ENCODE data around the gene OXCT1. TPM values are rescaled to one million over a fixed set of nuclear protein-coding genes. Genes with fewer than 3 reads are reported as not detected.
A peak's percentile ranks its signal among the peaks of the same experiment; 100 is the strongest.
"Not testable (repeated sequence)": the region's sequence is repeated elsewhere in the genome, so short reads cannot be mapped to it uniquely, and the experiment has no call there.

The OXCT1 gene
- total RNA-seq, 1 donor from 2014 or later: 39.9 TPM

DNA sequence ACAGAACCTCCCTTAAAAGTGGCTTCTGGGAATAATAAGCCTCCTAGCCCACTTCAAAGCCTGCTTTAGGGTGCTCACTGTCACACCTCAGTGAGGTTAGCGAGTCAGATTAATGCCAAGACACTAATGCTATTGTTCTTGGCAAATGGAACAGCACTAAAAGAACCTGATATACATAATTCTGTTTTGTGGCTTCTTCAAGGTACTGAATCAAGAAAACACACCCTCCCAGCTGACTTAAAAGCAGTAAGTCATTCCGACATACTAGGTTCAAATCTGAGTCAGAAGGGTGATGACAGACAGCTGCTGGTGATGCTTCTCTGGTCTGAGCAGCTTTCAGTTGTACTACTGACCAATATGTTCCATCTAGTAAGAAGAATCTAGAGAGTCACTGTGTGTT is 121.6 kb downstream of the OXCT1 start:
- no peaks in the 10 kb centered on the region for H3K27me3 ChIP-seq
- no peak overlapping the region for H3K4me3 ChIP-seq
- H3K9me3 ChIP-seq (ENCODE audit: low read depth): no peaks in the 10 kb centered on the region
- Mint-ChIP-seq H3K4me1 (no peaks in the 10 kb centered on the region), H3K4me3 (no peak overlapping the region), H3K36me3 (peaks cover 15% of the 10 kb centered on the region), H3K27me3 (ENCODE audit: insufficient read depth, low read depth) (no peaks in the 10 kb centered on the region), H3K9me3 (peaks cover 4% of the 10 kb centered on the region), H3K27ac (no peak overlapping the region)
- DNase-seq (ENCODE audit: low spot score): peak; percentile 27
- no peak overlapping the region for H3K9ac ChIP-seq
- H2AFZ ChIP-seq (replicated peaks): no peak overlapping the region
- peaks cover 7% of the 10 kb centered on the region for H3K36me3 ChIP-seq
- H3K4me2 ChIP-seq: no peak overlapping the region
- H3K27ac ChIP-seq: no peak overlapping the region
- H3K4me1 ChIP-seq: no peaks in the 10 kb centered on the region
- peak; percentile 63 for TF ChIP-seq EZH2phosphoT487 (IDR thresholded peaks at IDR 0.05)
- TF ChIP-seq EZH2 (IDR thresholded peaks at IDR 0.05): no peak
- H4K20me1 ChIP-seq (ENCODE audit: low read depth): no peaks in the 10 kb centered on the region
- no peaks in the 10 kb centered on the region for H3F3A ChIP-seq (ENCODE audit: low read depth)
- no peaks in the 10 kb centered on the region for H3K79me2 ChIP-seq (ENCODE audit: low read depth)

GRCh38 chr5:41747708-41748107 is 122.5 kb downstream of the OXCT1 start:
- H3K27me3 ChIP-seq: no peaks in the 10 kb centered on the region
- no peak overlapping the region for H3K27ac Mint-ChIP-seq
- no peaks in the 10 kb centered on the region for H3K27me3 Mint-ChIP-seq (ENCODE audit: insufficient read depth, low read depth)
- DNase-seq (ENCODE audit: low spot score): no peak
- H3K36me3 ChIP-seq: peaks cover 7% of the 10 kb centered on the region
- H3K9me3 ChIP-seq (ENCODE audit: low read depth): no peaks in the 10 kb centered on the region
- no peaks in the 10 kb centered on the region for H4K20me1 ChIP-seq (ENCODE audit: low read depth)
- TF ChIP-seq EZH2phosphoT487 (IDR thresholded peaks at IDR 0.05) (no peak), CTCF (IDR thresholded peaks at IDR 0.05) (no peak), EZH2 (IDR thresholded peaks at IDR 0.05) (no peak)
- no peak overlapping the region for H3K4me3 ChIP-seq
- H3K9ac ChIP-seq: no peak overlapping the region
- no peaks in the 10 kb centered on the region for H3F3A ChIP-seq (ENCODE audit: low read depth)
- no peaks in the 10 kb centered on the region for H3K4me1 Mint-ChIP-seq
- no peak overlapping the region for H3K4me2 ChIP-seq
- no peaks in the 10 kb centered on the region for H3K4me1 ChIP-seq
- H2AFZ ChIP-seq (replicated peaks): no peak overlapping the region
- H3K79me2 ChIP-seq (ENCODE audit: low read depth): no peaks in the 10 kb centered on the region
- no peak overlapping the region for H3K27ac ChIP-seq
- H3K4me3 Mint-ChIP-seq: no peak overlapping the region
- peaks cover 15% of the 10 kb centered on the region for H3K36me3 Mint-ChIP-seq
- H3K9me3 Mint-ChIP-seq: peaks cover 4% of the 10 kb centered on the region

- Histone ChIP-seq H3K36me3 (peaks cover 7% of the 10 kb centered on the region), H3K9me3 (ENCODE audit: low read depth) (no peaks in the 10 kb centered on the region), H2AFZ (replicated peaks) (no peak overlapping the region), H3K9ac (no peak overlapping the region), H3K4me2 (no peak overlapping the region), H3K27ac (no peak overlapping the region), H3K4me1 (no peaks in the 10 kb centered on the region), H3K27me3 (no peaks in the 10 kb centered on the region), H3F3A (ENCODE audit: low read depth) (no peaks in the 10 kb centered on the region), H3K79me2 (ENCODE audit: low read depth) (no peaks in the 10 kb centered on the region), H4K20me1 (ENCODE audit: low read depth) (no peaks in the 10 kb centered on the region), H3K4me3 (no peak overlapping the region)
- TF ChIP-seq EZH2 (IDR thresholded peaks at IDR 0.05) (no peak), EZH2phosphoT487 (IDR thresholded peaks at IDR 0.05) (no peak), CTCF (IDR thresholded peaks at IDR 0.05) (no peak)
- Mint-ChIP-seq H3K4me1 (no peaks in the 10 kb centered on the region), H3K27ac (no peak overlapping the region), H3K9me3 (peaks cover 4% of the 10 kb centered on the region), H3K27me3 (ENCODE audit: insufficient read depth, low read depth) (no peaks in the 10 kb centered on the region), H3K4me3 (no peak overlapping the region), H3K36me3 (peaks cover 15% of the 10 kb centered on the region)
- no peak for DNase-seq (ENCODE audit: low spot score)
Observed at GRCh38 chr5:41747301-41747700, 122.9 kb downstream of the OXCT1 start.

DNA sequence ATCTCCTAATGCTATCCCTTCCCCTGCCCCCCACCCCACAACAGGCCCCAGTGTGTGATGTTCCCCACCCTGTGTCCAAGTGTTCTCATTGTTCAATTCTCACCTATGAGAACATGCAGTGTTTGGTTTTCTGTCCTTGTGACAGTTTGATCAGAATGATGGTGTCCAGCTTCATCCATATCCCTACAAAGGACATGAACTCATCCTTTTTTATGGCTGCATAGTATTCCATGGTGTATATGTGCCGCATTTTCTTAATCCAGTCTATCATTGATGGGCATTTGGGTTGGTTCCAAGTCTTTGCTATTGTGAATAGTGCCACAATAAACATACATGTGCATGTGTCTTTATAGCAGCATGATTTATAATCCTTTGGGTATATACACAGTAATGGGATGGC is 127.6 kb downstream of the OXCT1 start:
- not testable (repeated sequence) for H3K4me3 Mint-ChIP-seq; DNase-seq (ENCODE audit: low spot score); H4K20me1 ChIP-seq (ENCODE audit: low read depth); H3F3A ChIP-seq (ENCODE audit: low read depth); H3K36me3 ChIP-seq; H3K4me2 ChIP-seq; H3K9me3 ChIP-seq (ENCODE audit: low read depth); H3K27ac ChIP-seq; H3K4me1 Mint-ChIP-seq; H3K27me3 Mint-ChIP-seq (ENCODE audit: insufficient read depth, low read depth); H2AFZ ChIP-seq (replicated peaks); H3K27ac Mint-ChIP-seq; H3K79me2 ChIP-seq (ENCODE audit: low read depth); H3K9ac ChIP-seq; H3K4me1 ChIP-seq; H3K9me3 Mint-ChIP-seq; H3K4me3 ChIP-seq; H3K27me3 ChIP-seq
- H3K36me3 Mint-ChIP-seq: peaks cover 29% of the 10 kb centered on the region
